Glutamatergic neuron (in vitro differentiated cells): ENCODE measurements around the gene CWF19L1. TPM values are rescaled to one million over a fixed set of nuclear protein-coding genes. Genes with fewer than 3 reads are reported as not detected.

Source experiments
- DNase-seq: peaks from one replicate; pipeline ENCODE4 v3.0.0; 2022
- H3K27ac Mint-ChIP-seq: one replicate; pipeline ENCODE4 v1.8.0; 2020; ENCODE audit warnings: mild to moderate bottlenecking, mixed read lengths, inconsistent platforms; ENCODE audit not compliant: unreplicated experiment
- H3K27me3 Mint-ChIP-seq: one replicate; pipeline ENCODE4 v1.8.0; 2020; ENCODE audit warnings: mild to moderate bottlenecking, moderate library complexity, mixed read lengths, inconsistent platforms; ENCODE audit not compliant: unreplicated experiment
- H3K36me3 Mint-ChIP-seq: one replicate; pipeline ENCODE4 v1.8.0; 2020; ENCODE audit warnings: mild to moderate bottlenecking, mixed read lengths, inconsistent platforms; ENCODE audit not compliant: unreplicated experiment
- H3K4me1 Mint-ChIP-seq: one replicate; pipeline ENCODE4 v1.8.0; 2020; ENCODE audit warnings: mild to moderate bottlenecking, low read depth, mixed read lengths, inconsistent platforms; ENCODE audit not compliant: unreplicated experiment
- H3K4me3 Mint-ChIP-seq: one replicate; pipeline ENCODE4 v1.8.0; 2020; ENCODE audit warnings: mild to moderate bottlenecking, mixed read lengths, inconsistent platforms; ENCODE audit not compliant: unreplicated experiment
- H3K9me3 Mint-ChIP-seq: one replicate; pipeline ENCODE4 v1.8.0; 2020; ENCODE audit warnings: mild to moderate bottlenecking, moderate library complexity, mixed read lengths, inconsistent platforms; ENCODE audit not compliant: unreplicated experiment
- total RNA-seq: library from RNA; stranded (reverse); fragmentation: NEBNext Ultra II Directional; extraction: Animal tissue kit (Norgen Biotek cat#: 25700); gene quantifications from one replicate; pipeline ENCODE4 v1.2.1, GENCODE V29; 2021; ENCODE audit not compliant: unreplicated experiment
- TF ChIP-seq, protein P1 (sequence below): fragments of 200-600 bp; sonication (generic); IDR thresholded peaks from one replicate; pipeline ENCODE4 v1.5.0; 2021; ENCODE audit not compliant: partially characterized antibody, unreplicated experiment

CWF19L1 gene
- total RNA-seq, 1 donor from 2014 or later: 24.2 TPM

DNA sequence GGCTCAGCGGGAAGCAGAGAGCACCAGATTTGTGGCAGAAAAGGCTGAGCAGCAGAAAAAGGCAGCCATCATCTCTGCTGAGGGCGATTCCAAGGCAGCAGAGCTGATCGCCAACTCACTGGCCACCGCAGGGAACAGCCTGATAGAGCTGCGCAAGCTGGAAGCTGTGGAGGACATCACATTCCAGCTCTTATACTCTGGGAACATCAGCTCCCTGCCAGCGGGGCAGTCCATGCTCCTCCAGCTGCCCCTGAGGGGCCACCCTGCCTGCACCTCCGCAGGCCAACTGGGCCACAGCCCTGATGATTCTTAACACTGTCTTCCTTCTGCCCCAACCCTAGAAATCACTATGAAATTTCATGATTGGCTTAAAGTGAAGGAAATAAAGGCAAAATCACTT lies 18.6 kb downstream of the CWF19L1 start:
- no peaks in the 10 kb centered on the region for H3K9me3 Mint-ChIP-seq
- no peaks in the 10 kb centered on the region for H3K36me3 Mint-ChIP-seq
- TF ChIP-seq, protein P1, sequence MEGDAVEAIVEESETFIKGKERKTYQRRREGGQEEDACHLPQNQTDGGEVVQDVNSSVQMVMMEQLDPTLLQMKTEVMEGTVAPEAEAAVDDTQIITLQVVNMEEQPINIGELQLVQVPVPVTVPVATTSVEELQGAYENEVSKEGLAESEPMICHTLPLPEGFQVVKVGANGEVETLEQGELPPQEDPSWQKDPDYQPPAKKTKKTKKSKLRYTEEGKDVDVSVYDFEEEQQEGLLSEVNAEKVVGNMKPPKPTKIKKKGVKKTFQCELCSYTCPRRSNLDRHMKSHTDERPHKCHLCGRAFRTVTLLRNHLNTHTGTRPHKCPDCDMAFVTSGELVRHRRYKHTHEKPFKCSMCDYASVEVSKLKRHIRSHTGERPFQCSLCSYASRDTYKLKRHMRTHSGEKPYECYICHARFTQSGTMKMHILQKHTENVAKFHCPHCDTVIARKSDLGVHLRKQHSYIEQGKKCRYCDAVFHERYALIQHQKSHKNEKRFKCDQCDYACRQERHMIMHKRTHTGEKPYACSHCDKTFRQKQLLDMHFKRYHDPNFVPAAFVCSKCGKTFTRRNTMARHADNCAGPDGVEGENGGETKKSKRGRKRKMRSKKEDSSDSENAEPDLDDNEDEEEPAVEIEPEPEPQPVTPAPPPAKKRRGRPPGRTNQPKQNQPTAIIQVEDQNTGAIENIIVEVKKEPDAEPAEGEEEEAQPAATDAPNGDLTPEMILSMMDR: no peak

DNA sequence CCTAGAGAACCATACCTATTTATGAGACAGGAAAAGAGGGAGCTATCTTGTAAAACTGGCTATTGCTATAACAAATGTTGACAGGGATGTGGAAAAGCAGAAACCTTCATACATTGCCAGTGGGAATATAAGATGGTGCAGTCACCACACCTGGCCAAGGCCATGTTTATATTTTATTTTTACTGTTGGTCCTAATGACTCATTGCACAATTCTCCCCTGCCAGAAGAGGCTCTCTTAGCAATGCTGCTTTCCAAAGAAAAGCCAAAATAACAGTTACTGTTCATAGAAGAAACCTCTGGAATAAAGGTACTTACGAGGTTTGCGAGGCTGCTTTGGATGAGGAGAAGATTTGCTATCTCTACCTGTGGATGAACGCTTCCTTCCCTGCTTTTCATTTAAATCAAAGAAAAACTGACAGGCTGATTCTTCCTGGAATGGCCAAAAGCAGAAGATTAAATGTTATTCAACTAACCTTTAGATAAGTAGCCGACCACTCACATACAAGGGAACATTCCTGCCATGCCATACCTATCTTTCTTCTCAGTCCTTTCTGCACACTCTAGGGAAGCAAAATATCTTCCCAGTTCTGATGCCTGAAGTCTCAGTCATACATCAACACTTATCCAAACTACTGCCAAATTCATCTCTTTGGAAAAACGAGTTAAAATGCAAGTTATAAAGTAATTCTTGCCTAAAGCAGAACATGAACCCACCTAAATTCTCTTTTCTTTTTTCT lies 21.8 kb downstream of the CWF19L1 start:
- Mint-ChIP-seq H3K27ac (no peak overlapping the region), H3K4me1 (no peaks in the 10 kb centered on the region), H3K4me3 (no peak overlapping the region), H3K27me3 (no peaks in the 10 kb centered on the region), H3K9me3 (no peaks in the 10 kb centered on the region), H3K36me3 (no peaks in the 10 kb centered on the region)
- TF ChIP-seq, protein P1: no peak
- no peak for DNase-seq

More for the DNA sequence above, 18.6 kb downstream of the CWF19L1 start:
- Mint-ChIP-seq H3K4me1 (no peaks in the 10 kb centered on the region), H3K27me3 (no peaks in the 10 kb centered on the region), H3K27ac (no peak overlapping the region), H3K4me3 (no peak overlapping the region)
- DNase-seq: no peak

- Mint-ChIP-seq H3K9me3 (no peaks in the 10 kb centered on the region), H3K4me1 (no peaks in the 10 kb centered on the region), H3K27ac (no peak overlapping the region), H3K27me3 (no peaks in the 10 kb centered on the region), H3K36me3 (no peaks in the 10 kb centered on the region), H3K4me3 (no peak overlapping the region)
- no peak for DNase-seq
- TF ChIP-seq, protein P1: no peak
Measured at GRCh38 chr10:100239851-100240250, 27.6 kb downstream of the CWF19L1 start.

DNA sequence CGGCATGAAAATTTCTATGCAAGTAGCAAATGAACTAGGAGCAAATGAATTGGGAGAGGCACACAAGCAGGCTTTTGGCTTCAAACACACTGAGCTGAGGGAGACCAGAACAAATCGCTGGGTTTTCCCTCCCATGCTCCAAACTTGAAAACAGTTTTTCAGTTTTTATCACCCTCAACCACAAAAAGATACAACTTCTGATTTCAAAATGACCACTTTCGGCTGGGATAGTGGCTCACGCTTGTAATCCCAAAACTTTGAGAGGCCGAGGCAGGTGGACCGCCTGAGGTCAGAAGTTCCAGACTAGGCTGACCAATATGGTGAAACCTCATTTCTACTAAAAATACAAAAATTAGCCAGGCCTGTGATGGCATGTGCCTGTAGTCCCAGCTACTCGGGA lies 29.0 kb downstream of the CWF19L1 start:
- Mint-ChIP-seq H3K4me1 (no peaks in the 10 kb centered on the region), H3K27me3 (no peaks in the 10 kb centered on the region), H3K4me3 (no peak overlapping the region), H3K9me3 (no peaks in the 10 kb centered on the region), H3K36me3 (no peaks in the 10 kb centered on the region), H3K27ac (no peak overlapping the region)
- TF ChIP-seq, protein P1: no peak
- DNase-seq: no peak

DNA sequence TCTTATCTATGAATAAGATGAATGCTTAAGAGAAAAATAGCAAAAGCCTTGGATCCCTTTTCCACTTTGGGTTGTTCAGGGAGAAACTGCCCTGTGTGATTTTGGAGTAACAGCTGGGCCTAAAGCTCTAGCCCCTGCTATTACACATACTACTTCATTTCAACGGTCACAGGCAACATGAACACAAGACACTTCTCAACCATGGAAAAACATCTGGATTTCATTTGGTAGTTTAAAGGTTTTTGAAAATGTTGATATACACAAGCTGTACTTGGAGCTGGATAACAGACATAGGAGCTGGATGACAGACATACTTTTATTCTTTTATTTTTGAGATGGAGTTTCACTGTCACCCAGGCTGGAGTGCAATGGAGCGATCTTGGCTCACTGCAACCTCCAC lies 35.3 kb downstream of the CWF19L1 start:
- Mint-ChIP-seq H3K9me3 (peaks cover 4% of the 10 kb centered on the region), H3K27me3 (peaks cover 9% of the 10 kb centered on the region), H3K4me1 (peaks cover 13% of the 10 kb centered on the region), H3K27ac (no peak overlapping the region), H3K4me3 (no peak overlapping the region), H3K36me3 (no peaks in the 10 kb centered on the region)
- DNase-seq: no peak
- TF ChIP-seq, protein P1: no peak
